GM23338 (cell line): ENCODE results near the gene CELF4. TPM values are rescaled to one million over a fixed set of nuclear protein-coding genes. Genes with fewer than 3 reads are reported as not detected.

ENCODE experiments used
- ATAC-seq: fragments of 200-7000 bp; cut with Tn5 transposase; 3 replicates; pipeline ENCODE4 v1.9.1; 2020
- DNase-seq: peaks from one replicate; pipeline ENCODE4 v3.0.0-alpha.2; 2015; ENCODE audit warnings: low spot score
- H2AFZ ChIP-seq: fragments of 200-600 bp; sonication (generic); 2 replicates; pipeline ENCODE4 v1.8.0; 2016; ENCODE audit warnings: antibody characterized with exemption, mild to moderate bottlenecking, moderate library complexity
- H3F3A ChIP-seq: fragments of 200-600 bp; sonication (generic); replicated peaks from 2 replicates; pipeline ENCODE4 v1.8.0; 2017; ENCODE audit warnings: antibody characterized with exemption, mixed run types, low read depth
- H3K27ac ChIP-seq: fragments of 200-600 bp; sonication (generic); 2 replicates; pipeline ENCODE4 v1.6.1; 2016; ENCODE audit warnings: low read depth
- H3K27me3 ChIP-seq: fragments of 200-600 bp; sonication (generic); 2 replicates; pipeline ENCODE4 v1.8.0; 2016; ENCODE audit warnings: mild to moderate bottlenecking, mixed run types, moderate library complexity; ENCODE audit not compliant: insufficient read depth
- H3K36me3 ChIP-seq: fragments of 200-600 bp; sonication (generic); 2 replicates; pipeline ENCODE4 v1.8.0; 2016; ENCODE audit warnings: mild to moderate bottlenecking; ENCODE audit not compliant: insufficient read depth
- H3K4me1 ChIP-seq: fragments of 200-600 bp; sonication (generic); 2 replicates; pipeline ENCODE4 v1.8.0; 2016; ENCODE audit warnings: mild to moderate bottlenecking, moderate library complexity; ENCODE audit not compliant: insufficient read depth
- H3K4me2 ChIP-seq: fragments of 200-600 bp; sonication (generic); 2 replicates; pipeline ENCODE4 v1.7.1; 2017; ENCODE audit warnings: mixed run types
- H3K4me3 ChIP-seq: fragments of 200-600 bp; sonication (generic); 2 replicates; pipeline ENCODE4 v1.6.1; 2016; ENCODE audit warnings: mixed run types
- H3K79me2 ChIP-seq: fragments of 200-600 bp; sonication (generic); replicated peaks from 2 replicates; pipeline ENCODE4 v1.8.0; 2017; ENCODE audit warnings: mild to moderate bottlenecking; ENCODE audit not compliant: insufficient read depth
- H3K9me2 ChIP-seq: fragments of 200-600 bp; sonication (generic); 2 replicates; pipeline ENCODE4 v1.8.0; 2017; ENCODE audit not compliant: insufficient read depth
- H4K20me1 ChIP-seq: fragments of 200-600 bp; sonication (generic); replicated peaks from 2 replicates; pipeline ENCODE4 v1.8.0; 2017; ENCODE audit warnings: mild to moderate bottlenecking; ENCODE audit not compliant: insufficient read depth
- H3K27ac Mint-ChIP-seq: 2 replicates; pipeline ENCODE4 v1.8.0; 2020; ENCODE audit warnings: inconsistent platforms, mild to moderate bottlenecking, moderate library complexity, mixed read lengths
- H3K27me3 Mint-ChIP-seq: 3 replicates; pipeline ENCODE4 v1.8.0; 2022; ENCODE audit warnings: low read depth, mild to moderate bottlenecking, moderate library complexity, mixed read lengths, inconsistent platforms; ENCODE audit not compliant: insufficient read depth, poor library complexity
- H3K36me3 Mint-ChIP-seq: 3 replicates; pipeline ENCODE4 v1.8.0; 2021; ENCODE audit warnings: low read depth, mild to moderate bottlenecking, inconsistent platforms, moderate library complexity, mixed read lengths
- H3K4me1 Mint-ChIP-seq: 3 replicates; pipeline ENCODE4 v1.8.0; 2020; ENCODE audit warnings: mild to moderate bottlenecking, inconsistent platforms, mixed read lengths
- H3K4me3 Mint-ChIP-seq: 3 replicates; pipeline ENCODE4 v1.8.0; 2021; ENCODE audit warnings: moderate library complexity, mild to moderate bottlenecking, inconsistent platforms, mixed read lengths
- H3K9me3 Mint-ChIP-seq: 3 replicates; pipeline ENCODE4 v1.8.0; 2020; ENCODE audit warnings: moderate library complexity, mild to moderate bottlenecking, inconsistent platforms, mixed read lengths
- EZH2 ChIP-seq: fragments of 200-600 bp; sonication (generic); IDR thresholded peaks from one replicate; pipeline ENCODE4 v1.8.0; 2017; ENCODE audit warnings: antibody characterized with exemption, mild to moderate bottlenecking, low read depth; ENCODE audit not compliant: unreplicated experiment
- EZH2phosphoT487 ChIP-seq: fragments of 200-600 bp; sonication (generic); IDR thresholded peaks from one replicate; pipeline ENCODE4 v1.8.1; 2018; ENCODE audit warnings: antibody characterized with exemption; ENCODE audit not compliant: unreplicated experiment
- NANOG ChIP-seq: IDR thresholded peaks from 2 replicates; pipeline ENCODE4 v1.6.1; 2016; ENCODE audit warnings: antibody characterized with exemption, borderline replicate concordance
- ZNF114 ChIP-seq: fragments of 250-450 bp; sonication (Bioruptor Pico); IDR thresholded peaks from 2 replicates; pipeline ENCODE4 v1.5.0; 2020; ENCODE audit warnings: mild to moderate bottlenecking, moderate library complexity
- polyA plus RNA-seq: library from polyadenylated mRNA; unstranded; fragments of >200 nt; fragmentation: Nextera tagmentation; extraction: Ambion mirVana; gene quantifications from 2 replicates; pipeline ENCODE4 v1.2.1, GENCODE V29; 2016
- total RNA-seq: library from RNA; depleted of rRNA; stranded (reverse); fragments of >200 nt; shearing (Covaris generic); gene quantifications from 2 replicates; pipeline ENCODE4 v1.2.3, GENCODE V29; 2014
- TF ChIP-seq, protein P1 (sequence below), 2 experiments: fragments of 200-600 bp in 1 of 2; sonication (generic) in 1 of 2; conservative IDR thresholded peaks; 2 replicates each; pipeline versions ENCODE4 v1.5.1 to v1.6.1; 2016 to 2017; ENCODE audit warnings: antibody characterized with exemption in 2 of 2, low read depth in 2 of 2, mild to moderate bottlenecking in 2 of 2, moderate library complexity in 1 of 2
- TF ChIP-seq, protein P2 (sequence below): IDR thresholded peaks from 2 replicates; pipeline ENCODE4 v1.6.1; 2016; ENCODE audit warnings: antibody characterized with exemption

CELF4 gene
- total and polyA plus RNA-seq, 2 experiments from 2014 or later, result 2.6 to 6.7 TPM

DNA sequence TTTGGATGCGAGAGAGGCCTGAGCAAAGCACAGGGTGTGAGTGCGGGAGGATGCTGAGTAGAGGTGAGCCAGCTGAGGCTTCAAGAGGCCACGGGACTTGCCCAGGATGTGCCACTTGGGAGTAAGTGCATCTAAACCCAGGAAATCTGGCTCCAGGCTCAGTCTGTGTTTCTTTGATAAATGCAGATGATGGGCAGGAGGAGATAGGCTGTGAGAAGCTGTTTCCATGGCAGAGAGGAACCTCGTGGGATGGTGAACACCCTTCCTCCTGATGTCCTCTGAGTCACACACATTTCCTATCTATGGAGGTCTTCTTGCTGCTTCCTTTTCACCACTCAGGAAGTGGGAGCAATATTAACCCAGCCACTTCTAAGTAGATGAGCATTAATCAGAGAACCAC, 38.4 kb upstream of the CELF4 start:
- no peaks in the 10 kb centered on the region for H3K36me3 ChIP-seq
- H3K9me2 ChIP-seq, result peaks cover 7% of the 10 kb centered on the region; the same call in 1 of the 2 replicates
- H3F3A ChIP-seq, result no peaks in the 10 kb centered on the region
- no peak overlapping the region for H2AFZ ChIP-seq
- H3K79me2 ChIP-seq, result no peaks in the 10 kb centered on the region
- no peaks in the 10 kb centered on the region for H3K4me1 Mint-ChIP-seq
- peaks cover 2% of the 10 kb centered on the region for H3K27me3 Mint-ChIP-seq
- TF ChIP-seq ZNF114 (CRISPR knock-in tag), result no peak
- no peak overlapping the region for H3K4me2 ChIP-seq
- H3K9me3 Mint-ChIP-seq, result peaks cover 3% of the 10 kb centered on the region; the same call in 2 of the 3 replicates
- no peak for DNase-seq
- no peak overlapping the region for H3K27ac ChIP-seq
- 0 out of 3 replicates have a peak, but pooled peaks cover 3% of the 10 kb centered on the region for H3K36me3 Mint-ChIP-seq
- H3K4me3 Mint-ChIP-seq, result no peak overlapping the region
- H3K27ac Mint-ChIP-seq, result no peak overlapping the region
- H3K4me3 ChIP-seq, result no peak overlapping the region
- H3K4me1 ChIP-seq, result no peaks in the 10 kb centered on the region
- H4K20me1 ChIP-seq, result no peaks in the 10 kb centered on the region
- H3K27me3 ChIP-seq, result no peaks in the 10 kb centered on the region
- no peak for ATAC-seq

DNA sequence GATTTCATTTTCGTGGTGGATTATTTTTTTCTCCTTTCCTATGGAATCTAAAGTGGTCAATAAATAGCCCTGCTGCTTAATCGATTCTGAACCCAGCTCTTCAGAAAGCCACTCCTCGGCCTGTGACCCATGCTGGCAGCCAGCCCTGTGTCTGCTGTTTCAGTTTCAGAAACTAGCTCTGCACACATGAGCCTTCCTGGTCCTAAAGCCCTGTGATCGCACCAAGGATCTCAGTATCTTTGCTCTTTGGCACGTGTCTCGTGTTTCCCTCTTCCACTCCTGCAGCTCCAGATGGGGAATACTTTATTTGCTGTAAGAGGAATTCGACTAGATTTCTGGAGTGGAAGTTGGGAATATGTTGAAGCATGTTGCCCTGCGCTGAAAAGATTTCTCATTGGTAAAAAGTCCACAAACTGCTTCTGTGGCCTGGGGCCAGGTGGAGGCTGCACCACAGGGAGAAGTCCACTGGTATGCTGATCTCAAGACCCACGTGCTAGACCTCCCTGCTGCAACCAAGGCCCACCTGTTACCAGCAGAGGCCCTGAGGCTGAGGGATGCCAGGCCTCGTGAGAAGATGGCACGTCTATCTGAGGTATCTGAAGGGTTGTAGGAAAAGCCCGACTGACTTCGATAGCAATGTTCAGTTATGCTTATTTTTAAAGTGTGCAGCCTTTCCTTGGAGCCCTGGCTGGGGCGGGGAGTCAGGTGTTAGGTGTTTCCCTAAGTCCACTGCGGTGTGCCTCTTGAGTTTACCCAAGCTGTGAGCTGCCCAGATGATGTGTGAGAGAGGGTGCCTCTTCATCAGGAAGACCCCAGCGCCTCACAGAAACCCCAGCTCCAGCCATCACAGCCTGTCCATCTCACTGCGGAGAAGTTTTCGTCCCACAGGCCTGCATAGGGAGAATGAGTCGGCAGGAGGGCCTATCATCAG, 33.6 kb upstream of the CELF4 start:
- H3K79me2 ChIP-seq, result no peaks in the 10 kb centered on the region
- ATAC-seq (no peak), DNase-seq (no peak)
- H3F3A ChIP-seq, result no peaks in the 10 kb centered on the region
- H3K4me2 ChIP-seq, result no peak overlapping the region
- H3K36me3 Mint-ChIP-seq, result no peaks in the 10 kb centered on the region
- H3K27me3 Mint-ChIP-seq, result peaks cover 2% of the 10 kb centered on the region
- no peak overlapping the region for H2AFZ ChIP-seq
- no peak overlapping the region for H3K4me3 ChIP-seq
- no peaks in the 10 kb centered on the region for H3K4me1 ChIP-seq
- no peak overlapping the region for H3K27ac Mint-ChIP-seq
- no peaks in the 10 kb centered on the region for H3K9me2 ChIP-seq
- H3K4me1 Mint-ChIP-seq, result no peaks in the 10 kb centered on the region
- H4K20me1 ChIP-seq, result no peaks in the 10 kb centered on the region
- no peak for TF ChIP-seq NANOG
- TF ChIP-seq, protein P1, sequence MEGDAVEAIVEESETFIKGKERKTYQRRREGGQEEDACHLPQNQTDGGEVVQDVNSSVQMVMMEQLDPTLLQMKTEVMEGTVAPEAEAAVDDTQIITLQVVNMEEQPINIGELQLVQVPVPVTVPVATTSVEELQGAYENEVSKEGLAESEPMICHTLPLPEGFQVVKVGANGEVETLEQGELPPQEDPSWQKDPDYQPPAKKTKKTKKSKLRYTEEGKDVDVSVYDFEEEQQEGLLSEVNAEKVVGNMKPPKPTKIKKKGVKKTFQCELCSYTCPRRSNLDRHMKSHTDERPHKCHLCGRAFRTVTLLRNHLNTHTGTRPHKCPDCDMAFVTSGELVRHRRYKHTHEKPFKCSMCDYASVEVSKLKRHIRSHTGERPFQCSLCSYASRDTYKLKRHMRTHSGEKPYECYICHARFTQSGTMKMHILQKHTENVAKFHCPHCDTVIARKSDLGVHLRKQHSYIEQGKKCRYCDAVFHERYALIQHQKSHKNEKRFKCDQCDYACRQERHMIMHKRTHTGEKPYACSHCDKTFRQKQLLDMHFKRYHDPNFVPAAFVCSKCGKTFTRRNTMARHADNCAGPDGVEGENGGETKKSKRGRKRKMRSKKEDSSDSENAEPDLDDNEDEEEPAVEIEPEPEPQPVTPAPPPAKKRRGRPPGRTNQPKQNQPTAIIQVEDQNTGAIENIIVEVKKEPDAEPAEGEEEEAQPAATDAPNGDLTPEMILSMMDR (conservative IDR thresholded peaks at IDR 0.05; ENCODE audit: low read depth in 2 of 2), result no peak
- TF ChIP-seq, protein P2, sequence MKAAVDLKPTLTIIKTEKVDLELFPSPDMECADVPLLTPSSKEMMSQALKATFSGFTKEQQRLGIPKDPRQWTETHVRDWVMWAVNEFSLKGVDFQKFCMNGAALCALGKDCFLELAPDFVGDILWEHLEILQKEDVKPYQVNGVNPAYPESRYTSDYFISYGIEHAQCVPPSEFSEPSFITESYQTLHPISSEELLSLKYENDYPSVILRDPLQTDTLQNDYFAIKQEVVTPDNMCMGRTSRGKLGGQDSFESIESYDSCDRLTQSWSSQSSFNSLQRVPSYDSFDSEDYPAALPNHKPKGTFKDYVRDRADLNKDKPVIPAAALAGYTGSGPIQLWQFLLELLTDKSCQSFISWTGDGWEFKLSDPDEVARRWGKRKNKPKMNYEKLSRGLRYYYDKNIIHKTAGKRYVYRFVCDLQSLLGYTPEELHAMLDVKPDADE, result no peak
- TF ChIP-seq EZH2phosphoT487, result no peak
- TF ChIP-seq EZH2, result no peak
- H3K27ac ChIP-seq, result no peak overlapping the region
- no peaks in the 10 kb centered on the region for H3K36me3 ChIP-seq
- H3K27me3 ChIP-seq, result no peaks in the 10 kb centered on the region
- H3K9me3 Mint-ChIP-seq, result no peaks in the 10 kb centered on the region
- H3K4me3 Mint-ChIP-seq, result no peak overlapping the region
